Erythroblast (primary cell): ENCODE measurements around the gene RIN3.

Experiments used
- DNase-seq, 2 experiments: peaks; one replicate each; lab custom pipeline; 2025; lab: John Stamatoyannopoulos, UW
- GATA1 ChIP-seq: IDR thresholded peaks from 2 replicates; pipeline ENCODE4 v1.6.1; 2011; ENCODE audit warnings: low read depth, mild to moderate bottlenecking, control low read depth, low read length, moderate library complexity
- POLR2A ChIP-seq: IDR thresholded peaks from 2 replicates; pipeline ENCODE4 v1.6.1; 2011; ENCODE audit warnings: mild to moderate bottlenecking, low read length

Gene RIN3

GRCh38 chr14:92613008-92613658 is 99.6 kb downstream of the RIN3 start:
- TF ChIP-seq GATA1 (no peak), POLR2A (no peak)
- peak; percentile 37 to 50 for DNase-seq

- no peak for TF ChIP-seq POLR2A
- no peak for TF ChIP-seq GATA1
- no peak for DNase-seq
Measured at GRCh38 chr14:92613681-92614260, 100.2 kb downstream of the RIN3 start.

GRCh38 chr14:92615451-92615850 is 101.9 kb downstream of the RIN3 start:
- no peak for DNase-seq
- TF ChIP-seq POLR2A (no peak), GATA1 (no peak)

- DNase-seq = no peak
- TF ChIP-seq GATA1 (no peak), POLR2A (no peak)
Measured at GRCh38 chr14:92616178-92616577, 102.6 kb downstream of the RIN3 start.

DNA sequence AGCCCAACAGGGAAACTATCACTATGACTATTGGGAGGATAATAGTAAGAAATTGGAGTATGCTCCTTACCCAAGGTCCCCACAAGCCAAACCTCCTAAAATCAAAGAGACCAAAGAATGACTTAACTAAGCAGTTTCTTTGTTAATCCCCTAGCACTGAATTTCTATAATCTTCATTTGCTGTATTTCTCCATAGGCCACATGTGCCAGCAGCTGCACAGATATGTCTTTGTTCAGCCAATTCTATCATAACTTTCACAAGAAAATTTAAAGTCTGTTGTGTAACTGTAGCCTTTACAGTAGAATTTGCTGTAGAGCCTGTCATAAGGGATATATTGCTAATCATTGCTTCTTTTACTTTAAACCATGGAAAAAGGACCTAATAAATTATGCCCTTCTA is 104.0 kb downstream of the RIN3 start:
- no peak for TF ChIP-seq GATA1
- TF ChIP-seq POLR2A = no peak
- DNase-seq = no peak

GRCh38 chr14:92619671-92620456 is 106.3 kb downstream of the RIN3 start:
- no peak for TF ChIP-seq GATA1
- DNase-seq = no peak

- DNase-seq = no peak
- TF ChIP-seq POLR2A = no peak
- TF ChIP-seq GATA1 = no peak
Measured at GRCh38 chr14:92622311-92622710, 108.7 kb downstream of the RIN3 start.

GRCh38 chr14:92624764-92625163 is 111.2 kb downstream of the RIN3 start:
- DNase-seq = no peak
- no peak for TF ChIP-seq POLR2A
- no peak for TF ChIP-seq GATA1

GRCh38 chr14:92625213-92625612 is 111.6 kb downstream of the RIN3 start:
- DNase-seq = no peak
- TF ChIP-seq POLR2A (no peak), GATA1 (no peak)

- TF ChIP-seq GATA1 (no peak), POLR2A (no peak)
- no peak for DNase-seq
Measured at GRCh38 chr14:92626041-92626440, 112.5 kb downstream of the RIN3 start.

DNA sequence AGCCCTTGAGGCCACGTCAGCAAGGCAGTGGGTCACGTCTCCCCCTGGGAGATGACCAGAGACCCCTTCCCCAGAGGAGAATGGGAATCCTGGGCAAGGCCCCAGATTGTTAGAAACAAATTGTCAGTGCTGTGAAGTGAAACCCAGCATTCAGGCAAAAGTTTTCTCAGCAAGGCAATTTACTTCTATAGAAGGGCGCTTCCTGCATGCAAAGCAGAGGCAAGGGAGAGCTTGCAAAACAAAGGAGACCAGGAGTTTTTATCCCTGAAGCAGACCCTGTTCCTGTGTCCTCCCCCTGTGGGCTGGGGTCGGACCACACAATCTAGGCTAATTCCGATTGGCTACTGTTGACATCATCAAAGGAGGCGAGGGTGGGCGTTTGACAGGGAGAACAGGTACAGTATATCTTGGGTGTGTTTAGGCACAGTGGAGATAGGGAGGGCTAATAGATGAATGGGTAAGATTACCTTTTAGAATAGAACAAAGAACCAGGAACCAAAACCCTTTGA is 114.2 kb downstream of the RIN3 start:
- no peak for DNase-seq
- no peak for TF ChIP-seq POLR2A
- TF ChIP-seq GATA1 = no peak

DNA sequence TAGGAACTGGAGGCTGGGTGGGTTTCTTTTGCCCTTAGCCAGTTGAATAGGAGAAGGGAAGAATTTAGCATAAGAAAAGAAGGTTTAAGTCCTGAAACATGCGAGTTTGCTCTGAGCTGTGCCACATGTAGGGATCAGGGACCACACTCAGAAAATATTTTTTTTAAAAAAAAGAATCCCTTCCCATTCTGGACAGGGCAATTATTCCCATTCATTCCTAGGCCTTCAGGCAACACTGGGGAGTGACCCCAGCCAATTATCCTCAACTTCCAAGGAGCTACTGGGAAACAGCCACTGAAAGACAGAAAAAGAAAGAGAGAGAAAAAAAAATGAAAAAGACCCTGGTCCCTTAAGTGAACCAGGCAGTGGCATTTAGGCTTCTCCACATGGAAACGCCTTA is 115.1 kb downstream of the RIN3 start:
- TF ChIP-seq GATA1 (no peak), POLR2A (no peak)
- no peak for DNase-seq

DNA sequence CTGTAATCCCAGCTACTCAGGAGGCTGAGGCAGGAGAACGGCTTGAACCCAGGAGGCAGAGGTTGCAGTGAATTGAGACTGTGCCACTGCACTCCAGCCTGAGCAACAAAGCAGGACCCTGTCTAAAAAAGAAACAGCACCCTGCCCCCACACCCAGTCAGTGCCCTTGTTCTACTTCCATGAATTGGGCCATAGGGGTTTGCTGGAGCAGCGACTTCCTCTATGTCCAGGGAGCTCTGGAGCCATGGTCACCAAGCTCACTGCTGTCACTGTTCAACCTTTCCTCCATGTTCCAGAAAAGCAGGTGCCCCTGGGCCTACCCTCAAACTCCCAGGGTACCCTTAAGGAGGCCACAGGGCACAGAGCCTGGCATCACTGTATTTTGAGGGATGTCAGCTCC is 116.8 kb downstream of the RIN3 start:
- TF ChIP-seq POLR2A (no peak), GATA1 (no peak)
- no peak for DNase-seq

- TF ChIP-seq GATA1 (no peak), POLR2A (no peak)
- no peak for DNase-seq
Measured at GRCh38 chr14:92631098-92631497, 117.5 kb downstream of the RIN3 start.
